Transverse colon (tissue), 3 donors: ENCODE data around the gene IL15RA.

ENCODE experiments used
- CTCF ChIP-seq, 5 experiments: fragments of 200-600 bp in 3 of 5; fragments of 450-650 bp in 2 of 5; sonication (generic) in 3 of 5; IDR thresholded peaks; 1 replicate in 2 of 5; 2 replicates in 3 of 5; pipeline ENCODE4 v1.5.1; 2016 to 2017; ENCODE audit warnings: antibody characterized with exemption in 5 of 5, inconsistent platforms in 3 of 5, mild to moderate bottlenecking in 2 of 5, moderate library complexity in 1 of 5
- EP300 ChIP-seq: sonication (generic); formaldehyde crosslinking; IDR thresholded peaks from one replicate; pipeline ENCODE4 v1.6.1; 2017; ENCODE audit warnings: antibody characterized with exemption, low read depth
- POLR2A ChIP-seq: fragments of 450-650 bp; IDR thresholded peaks from one replicate; pipeline ENCODE4 v1.6.1; 2016; ENCODE audit warnings: antibody characterized with exemption, mild to moderate bottlenecking, moderate library complexity

- TF ChIP-seq CTCF (IDR thresholded peaks at IDR 0.05) (no peak), EP300 (no peak), POLR2A (no peak)
These were observed 14.3 kb downstream of the IL15RA start for GRCh38 chr10:5963071-5963470.
